ENCODE measurements around the gene THBD. TPM values are rescaled to one million over a fixed set of nuclear protein-coding genes. Genes with fewer than 3 reads are reported as not detected.
A peak's percentile ranks its signal among the peaks of the same experiment; 100 is the strongest.

The THBD gene
- total RNA-seq, 1 donor from 2014 or later, result 5.8 TPM

DNA sequence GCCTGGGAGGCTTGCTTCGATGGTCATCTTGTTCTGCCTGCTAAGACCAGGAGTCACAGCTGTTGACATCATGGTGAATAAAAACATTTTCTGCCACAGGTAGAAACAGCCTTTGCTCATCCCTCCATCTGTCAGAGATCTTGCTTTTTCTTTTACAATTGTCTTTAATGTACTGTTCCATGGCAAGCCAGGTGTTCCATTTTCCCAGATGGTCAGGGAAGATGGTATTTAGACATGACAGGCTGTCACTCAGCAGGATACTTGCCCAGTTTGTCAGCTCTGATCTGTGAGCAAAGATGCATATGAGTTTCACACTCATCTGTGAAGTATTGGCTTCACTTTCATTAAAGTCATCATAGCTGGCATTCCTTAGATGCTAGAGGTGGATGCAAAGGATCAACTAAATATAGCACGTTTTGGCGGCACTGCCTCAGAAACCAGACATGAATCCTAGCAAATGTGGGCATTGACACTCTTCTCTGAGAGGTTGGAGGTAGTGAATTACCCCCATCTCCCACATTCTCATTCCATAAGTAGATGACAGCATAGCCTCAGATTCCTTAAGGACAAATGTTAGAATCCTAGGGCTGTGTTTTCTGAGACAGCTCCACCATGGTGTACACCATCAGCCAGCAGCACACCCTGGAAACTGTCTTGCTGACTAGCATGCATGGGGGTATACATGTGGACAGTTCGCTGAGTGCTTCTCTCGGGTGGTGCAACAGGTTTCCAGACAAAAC is 10.2 kb downstream of the THBD start:
- peaks cover 13% of the 10 kb centered on the region for H3K4me1 Mint-ChIP-seq (ENCODE audit: unreplicated experiment)
- TF ChIP-seq, protein P1, sequence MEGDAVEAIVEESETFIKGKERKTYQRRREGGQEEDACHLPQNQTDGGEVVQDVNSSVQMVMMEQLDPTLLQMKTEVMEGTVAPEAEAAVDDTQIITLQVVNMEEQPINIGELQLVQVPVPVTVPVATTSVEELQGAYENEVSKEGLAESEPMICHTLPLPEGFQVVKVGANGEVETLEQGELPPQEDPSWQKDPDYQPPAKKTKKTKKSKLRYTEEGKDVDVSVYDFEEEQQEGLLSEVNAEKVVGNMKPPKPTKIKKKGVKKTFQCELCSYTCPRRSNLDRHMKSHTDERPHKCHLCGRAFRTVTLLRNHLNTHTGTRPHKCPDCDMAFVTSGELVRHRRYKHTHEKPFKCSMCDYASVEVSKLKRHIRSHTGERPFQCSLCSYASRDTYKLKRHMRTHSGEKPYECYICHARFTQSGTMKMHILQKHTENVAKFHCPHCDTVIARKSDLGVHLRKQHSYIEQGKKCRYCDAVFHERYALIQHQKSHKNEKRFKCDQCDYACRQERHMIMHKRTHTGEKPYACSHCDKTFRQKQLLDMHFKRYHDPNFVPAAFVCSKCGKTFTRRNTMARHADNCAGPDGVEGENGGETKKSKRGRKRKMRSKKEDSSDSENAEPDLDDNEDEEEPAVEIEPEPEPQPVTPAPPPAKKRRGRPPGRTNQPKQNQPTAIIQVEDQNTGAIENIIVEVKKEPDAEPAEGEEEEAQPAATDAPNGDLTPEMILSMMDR (conservative IDR thresholded peaks at IDR 0.05), result no peak
- H3K27ac Mint-ChIP-seq, result no peak overlapping the region
- H3K9me3 Mint-ChIP-seq, result no peaks in the 10 kb centered on the region
- no peaks in the 10 kb centered on the region for H3K36me3 Mint-ChIP-seq
- DNase-seq (ENCODE audit: extremely low spot score, unreplicated experiment), result no peak
- no peak overlapping the region for H3K4me3 Mint-ChIP-seq
- H3K27me3 Mint-ChIP-seq, result peaks cover 87% of the 10 kb centered on the region

- peaks cover 90% of the 10 kb centered on the region for H3K27me3 Mint-ChIP-seq
- H3K36me3 Mint-ChIP-seq, result no peaks in the 10 kb centered on the region
- no peaks in the 10 kb centered on the region for H3K9me3 Mint-ChIP-seq
- TF ChIP-seq, protein P1 (conservative IDR thresholded peaks at IDR 0.05), result no peak
- no peak overlapping the region for H3K4me3 Mint-ChIP-seq
- no peak for DNase-seq (ENCODE audit: extremely low spot score, unreplicated experiment)
- peaks cover 19% of the 10 kb centered on the region for H3K4me1 Mint-ChIP-seq (ENCODE audit: unreplicated experiment)
- no peak overlapping the region for H3K27ac Mint-ChIP-seq
These were observed 12.4 kb downstream of the THBD start for GRCh38 chr20:23037017-23037481.

- no peak for DNase-seq (ENCODE audit: extremely low spot score, unreplicated experiment)
- TF ChIP-seq, protein P1 (conservative IDR thresholded peaks at IDR 0.05), result no peak
- H3K4me3 Mint-ChIP-seq, result peak overlapping the region; percentile 39
- peaks cover 19% of the 10 kb centered on the region for H3K4me1 Mint-ChIP-seq (ENCODE audit: unreplicated experiment)
- no peaks in the 10 kb centered on the region for H3K36me3 Mint-ChIP-seq
- no peak overlapping the region for H3K27ac Mint-ChIP-seq
- H3K9me3 Mint-ChIP-seq, result no peaks in the 10 kb centered on the region
- peaks cover 89% of the 10 kb centered on the region for H3K27me3 Mint-ChIP-seq
These were observed 13.1 kb downstream of the THBD start for GRCh38 chr20:23036371-23036770.

DNA sequence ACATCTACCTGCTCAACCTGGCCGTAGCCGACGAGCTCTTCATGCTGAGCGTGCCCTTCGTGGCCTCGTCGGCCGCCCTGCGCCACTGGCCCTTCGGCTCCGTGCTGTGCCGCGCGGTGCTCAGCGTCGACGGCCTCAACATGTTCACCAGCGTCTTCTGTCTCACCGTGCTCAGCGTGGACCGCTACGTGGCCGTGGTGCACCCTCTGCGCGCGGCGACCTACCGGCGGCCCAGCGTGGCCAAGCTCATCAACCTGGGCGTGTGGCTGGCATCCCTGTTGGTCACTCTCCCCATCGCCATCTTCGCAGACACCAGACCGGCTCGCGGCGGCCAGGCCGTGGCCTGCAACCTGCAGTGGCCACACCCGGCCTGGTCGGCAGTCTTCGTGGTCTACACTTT is 13.7 kb downstream of the THBD start:
- no peaks in the 10 kb centered on the region for H3K36me3 Mint-ChIP-seq
- H3K27me3 Mint-ChIP-seq, result peaks cover 85% of the 10 kb centered on the region
- peaks cover 19% of the 10 kb centered on the region for H3K4me1 Mint-ChIP-seq (ENCODE audit: unreplicated experiment)
- TF ChIP-seq, protein P1 (conservative IDR thresholded peaks at IDR 0.05), result no peak
- H3K27ac Mint-ChIP-seq, result no peak overlapping the region
- DNase-seq (ENCODE audit: extremely low spot score, unreplicated experiment), result no peak
- no peak overlapping the region for H3K4me3 Mint-ChIP-seq
- H3K9me3 Mint-ChIP-seq, result no peaks in the 10 kb centered on the region

GRCh38 chr20:23034721-23035671 is 14.5 kb downstream of the THBD start, which contains the start of gene SSTR4:
Gene SSTR4 (plus strand): TSS chr20:23035312. CDS start chr20:23035484, 172 bp downstream.
- Mint-ChIP-seq H3K4me3 (no peak within 1 kb of the TSS), H3K4me1 (ENCODE audit: unreplicated experiment) (peaks cover 19% of the 10 kb centered on the region), H3K27ac (no peak within 1 kb of the TSS)

More at GRCh38 chr20:23034721-23035671, 14.5 kb downstream of the THBD start, which contains the start of gene SSTR4:
- TF ChIP-seq, protein P1 (conservative IDR thresholded peaks at IDR 0.05), result no peak
- H3K36me3 Mint-ChIP-seq, result no peaks in the 10 kb centered on the region
- no peak for DNase-seq (ENCODE audit: extremely low spot score, unreplicated experiment)
- H3K9me3 Mint-ChIP-seq, result no peaks in the 10 kb centered on the region
- H3K27me3 Mint-ChIP-seq, result peaks cover 80% of the 10 kb centered on the region

Measured in type B pancreatic cell (in vitro differentiated cells).